Measurements from ENCODE around the gene GLTP. TPM values are rescaled to one million over a fixed set of nuclear protein-coding genes. Genes with fewer than 3 reads are reported as not detected.
A peak's percentile ranks its signal among the peaks of the same experiment; 100 is the strongest.

GLTP gene
- total RNA-seq, 3 donors from 2014 or later = 38.2 to 53.1 (median 40.1) TPM

DNA sequence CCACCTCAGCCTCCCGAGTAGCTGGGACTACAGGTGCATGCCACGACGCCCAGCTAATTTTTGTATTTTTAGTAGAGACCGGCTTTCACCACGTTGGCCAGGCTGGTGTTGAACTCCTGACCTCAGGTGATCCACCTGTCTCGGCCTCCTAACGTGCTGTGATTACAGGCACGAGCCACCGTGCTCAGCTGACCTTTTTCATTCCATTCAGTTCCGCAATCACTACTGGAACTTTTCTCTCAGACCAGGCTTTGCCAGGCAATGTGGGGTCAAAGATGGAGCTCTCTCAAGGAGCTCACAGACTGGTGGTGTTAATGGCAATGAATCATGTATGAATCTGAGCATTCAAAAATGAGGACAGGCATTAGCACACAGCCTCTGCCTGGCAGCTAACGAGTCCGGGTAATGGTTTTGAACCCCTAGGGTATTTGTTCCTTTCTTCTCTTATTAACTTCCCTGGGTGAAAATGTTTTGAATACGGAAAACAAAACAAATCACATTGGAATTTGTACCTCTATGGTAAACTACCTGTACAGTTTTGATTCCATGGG, 10.4 kb upstream of the GLTP start:
- DNase-seq (ENCODE audit: low spot score in 2 of 2) = no peak
- Histone ChIP-seq H3K36me3 (no peaks in the 10 kb centered on the region), H3K9me3 (no peaks in the 10 kb centered on the region), H3K4me1 (no peaks in the 10 kb centered on the region), H3K27me3 (no peaks in the 10 kb centered on the region), H3K4me3 (no peak overlapping the region), H3K27ac (no peak overlapping the region)
- TF ChIP-seq, protein P1, sequence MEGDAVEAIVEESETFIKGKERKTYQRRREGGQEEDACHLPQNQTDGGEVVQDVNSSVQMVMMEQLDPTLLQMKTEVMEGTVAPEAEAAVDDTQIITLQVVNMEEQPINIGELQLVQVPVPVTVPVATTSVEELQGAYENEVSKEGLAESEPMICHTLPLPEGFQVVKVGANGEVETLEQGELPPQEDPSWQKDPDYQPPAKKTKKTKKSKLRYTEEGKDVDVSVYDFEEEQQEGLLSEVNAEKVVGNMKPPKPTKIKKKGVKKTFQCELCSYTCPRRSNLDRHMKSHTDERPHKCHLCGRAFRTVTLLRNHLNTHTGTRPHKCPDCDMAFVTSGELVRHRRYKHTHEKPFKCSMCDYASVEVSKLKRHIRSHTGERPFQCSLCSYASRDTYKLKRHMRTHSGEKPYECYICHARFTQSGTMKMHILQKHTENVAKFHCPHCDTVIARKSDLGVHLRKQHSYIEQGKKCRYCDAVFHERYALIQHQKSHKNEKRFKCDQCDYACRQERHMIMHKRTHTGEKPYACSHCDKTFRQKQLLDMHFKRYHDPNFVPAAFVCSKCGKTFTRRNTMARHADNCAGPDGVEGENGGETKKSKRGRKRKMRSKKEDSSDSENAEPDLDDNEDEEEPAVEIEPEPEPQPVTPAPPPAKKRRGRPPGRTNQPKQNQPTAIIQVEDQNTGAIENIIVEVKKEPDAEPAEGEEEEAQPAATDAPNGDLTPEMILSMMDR (IDR thresholded peaks at IDR 0.05) = no peak
- TF ChIP-seq POLR2A (IDR thresholded peaks at IDR 0.05) (no peak), POLR2AphosphoS5 (IDR thresholded peaks at IDR 0.05) (no peak)
- intact Hi-C loops (cut with DNase I; ENCODE audit: low total_unique reads) = no loop called here

DNA sequence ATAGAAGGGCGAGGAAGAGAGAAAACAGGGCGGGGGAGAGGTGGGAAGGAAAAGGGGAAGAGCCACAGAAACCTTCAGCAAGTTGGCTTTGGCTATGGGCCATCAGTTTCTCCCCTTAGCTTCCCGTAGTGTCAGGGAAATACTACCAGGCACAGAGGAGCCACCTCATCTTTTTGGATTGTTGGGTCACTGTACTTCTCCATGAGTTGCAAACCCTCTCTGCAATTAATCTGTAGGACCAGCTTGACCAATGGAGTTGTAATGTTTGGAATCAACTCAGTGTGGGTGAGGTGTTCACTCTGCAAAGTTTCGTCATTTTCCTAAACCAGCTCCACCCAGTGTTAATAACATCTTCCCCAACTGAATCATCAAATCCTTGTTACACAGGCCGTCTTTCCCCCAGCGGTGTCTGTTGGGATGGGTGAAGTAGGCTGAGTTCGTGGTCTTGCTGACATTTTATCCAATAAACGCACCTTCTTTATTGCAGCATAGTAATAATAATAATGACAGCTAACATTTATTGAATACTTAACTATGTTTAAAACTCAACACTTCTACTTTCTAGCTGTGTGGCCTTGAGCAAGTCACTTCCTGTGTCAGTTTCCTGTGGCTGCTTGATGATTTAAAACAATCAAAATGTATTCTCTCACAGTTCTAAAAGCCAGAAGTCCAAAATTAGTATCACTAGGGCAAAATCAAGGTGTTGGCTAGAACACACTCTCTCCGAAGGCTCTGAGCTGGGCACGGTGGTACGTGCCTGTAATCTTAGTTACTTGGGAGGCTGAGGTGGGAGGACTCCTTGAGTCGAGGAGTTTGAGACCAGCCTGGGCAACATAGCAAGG, 8.1 kb upstream of the GLTP start:
- no peak overlapping the region for H3K4me3 ChIP-seq

DNA sequence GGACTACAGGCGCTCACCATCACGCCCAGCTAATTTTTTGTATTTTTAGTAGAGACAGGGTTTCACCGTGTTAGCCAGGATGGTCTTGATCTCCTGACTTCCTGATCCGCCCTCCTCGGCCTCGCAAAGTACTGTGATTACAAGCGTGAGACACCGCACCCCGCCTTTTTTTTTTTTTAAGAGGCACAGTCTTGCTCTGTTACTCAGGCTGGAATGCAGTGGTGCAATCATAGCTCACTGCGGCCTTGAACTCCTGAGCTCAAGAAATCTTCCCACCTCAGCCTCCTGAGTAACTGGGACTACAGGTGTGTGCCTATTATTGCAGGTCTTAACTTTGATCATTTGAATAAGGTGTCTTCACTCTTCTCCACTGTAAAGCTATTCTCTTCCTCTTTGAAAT, 5.3 kb upstream of the GLTP start:
- H3K27ac ChIP-seq = no peak overlapping the region
- no peaks in the 10 kb centered on the region for H3K27me3 ChIP-seq
- no peaks in the 10 kb centered on the region for H3K9me3 ChIP-seq
- TF ChIP-seq, protein P1 (IDR thresholded peaks at IDR 0.05) = no peak
- no peak for DNase-seq (ENCODE audit: low spot score in 2 of 2)
- H3K36me3 ChIP-seq = no peaks in the 10 kb centered on the region
- H3K4me1 ChIP-seq = no peaks in the 10 kb centered on the region
- H3K4me3 ChIP-seq = no peak overlapping the region
- intact Hi-C loops (cut with DNase I; ENCODE audit: low total_unique reads) = no loop called here

More for the DNA sequence above, 8.1 kb upstream of the GLTP start:
- intact Hi-C loops (cut with DNase I; ENCODE audit: low total_unique reads) = no loop called here
- Histone ChIP-seq H3K36me3 (no peaks in the 10 kb centered on the region), H3K27ac (peak overlapping the region in 1 of 2 donors; percentile 54), H3K27me3 (no peaks in the 10 kb centered on the region), H3K9me3 (no peaks in the 10 kb centered on the region), H3K4me1 (no peaks in the 10 kb centered on the region)
- DNase-seq (ENCODE audit: low spot score in 2 of 2) = no peak
- TF ChIP-seq POLR2A (IDR thresholded peaks at IDR 0.05) (no peak), POLR2AphosphoS5 (IDR thresholded peaks at IDR 0.05) (no peak)
- TF ChIP-seq, protein P1 (IDR thresholded peaks at IDR 0.05) = no peak

DNA sequence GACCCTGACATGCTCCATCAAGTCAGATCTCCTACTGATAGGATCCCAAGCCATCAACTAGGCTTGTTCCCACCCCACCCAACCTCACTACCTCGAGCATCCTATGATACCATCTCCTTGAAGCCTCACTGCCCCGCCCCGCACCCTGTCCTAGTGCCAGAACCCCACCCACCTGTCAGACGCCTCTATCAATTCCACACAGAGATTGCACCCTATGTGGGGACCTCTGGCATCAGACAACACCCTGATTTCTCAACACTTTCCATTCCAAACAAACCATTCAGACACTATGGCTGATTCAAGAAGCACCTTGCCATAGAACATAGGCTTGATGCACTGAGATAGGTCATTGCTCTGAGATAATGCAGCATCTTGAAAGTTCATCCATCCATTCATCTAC, 3.1 kb upstream of the GLTP start:
- no peaks in the 10 kb centered on the region for H3K36me3 ChIP-seq
- TF ChIP-seq, protein P1 (IDR thresholded peaks at IDR 0.05) = no peak
- TF ChIP-seq POLR2A (IDR thresholded peaks at IDR 0.05) (no peak), POLR2AphosphoS5 (IDR thresholded peaks at IDR 0.05) (no peak)
- intact Hi-C loops (cut with DNase I; ENCODE audit: low total_unique reads) = no loop called here

DNA sequence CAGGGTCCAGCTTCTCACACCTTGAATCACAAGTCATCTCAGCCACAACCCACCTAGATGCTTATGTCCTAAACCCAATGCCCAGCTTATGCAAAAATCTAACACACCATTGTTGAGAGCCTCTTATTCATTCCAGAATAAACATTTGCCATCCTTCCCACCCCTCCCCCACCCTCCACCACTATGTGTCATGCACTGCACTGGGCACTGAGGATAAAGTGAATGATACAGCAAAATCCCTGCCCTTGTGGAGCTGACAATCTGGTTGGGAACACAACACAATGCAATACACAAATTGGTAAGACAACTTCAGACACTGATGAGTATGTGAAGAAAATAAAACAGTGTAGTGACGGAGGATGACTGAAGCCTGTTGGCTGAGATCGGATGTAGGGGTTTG, 1.4 kb upstream of the GLTP start:
- H3K4me1 ChIP-seq = peaks cover 6 to 9% of the 10 kb centered on the region in 2 donors
- no peaks in the 10 kb centered on the region for H3K36me3 ChIP-seq
- no peak overlapping the region for H3K4me3 ChIP-seq
- intact Hi-C loops (cut with DNase I; ENCODE audit: low total_unique reads) = no loop called here
- DNase-seq (ENCODE audit: low spot score in 2 of 2) = no peak
- H3K27ac ChIP-seq = no peak overlapping the region
- no peaks in the 10 kb centered on the region for H3K9me3 ChIP-seq
- TF ChIP-seq POLR2AphosphoS5 (IDR thresholded peaks at IDR 0.05) = no peak
- no peak for TF ChIP-seq POLR2A (IDR thresholded peaks at IDR 0.05)
- TF ChIP-seq, protein P1 (IDR thresholded peaks at IDR 0.05) = no peak
- H3K27me3 ChIP-seq = no peaks in the 10 kb centered on the region

More for the DNA sequence above, 3.1 kb upstream of the GLTP start:
- H3K4me3 ChIP-seq = no peak overlapping the region
- no peaks in the 10 kb centered on the region for H3K9me3 ChIP-seq
- no peak overlapping the region for H3K27ac ChIP-seq
- peaks cover 6 to 9% of the 10 kb centered on the region in 2 donors for H3K4me1 ChIP-seq
- H3K27me3 ChIP-seq = no peaks in the 10 kb centered on the region
- no peak for DNase-seq (ENCODE audit: low spot score in 2 of 2)
